C4-2B (cell line): ENCODE measurements around the gene NDRG4.

Experiments
- H3K27ac ChIP-seq: fragments of 450-650 bp; 2 replicates; pipeline ENCODE4 v1.5.1; 2017
- ZFX ChIP-seq: fragments of 450-650 bp; IDR thresholded peaks from 2 replicates; pipeline ENCODE4 v1.6.1; 2017
- TF ChIP-seq, protein P1 (sequence below): fragments of 450-650 bp; conservative IDR thresholded peaks from 2 replicates; pipeline ENCODE4 v1.5.1; 2017; ENCODE audit warnings: mild to moderate bottlenecking

Gene NDRG4

DNA sequence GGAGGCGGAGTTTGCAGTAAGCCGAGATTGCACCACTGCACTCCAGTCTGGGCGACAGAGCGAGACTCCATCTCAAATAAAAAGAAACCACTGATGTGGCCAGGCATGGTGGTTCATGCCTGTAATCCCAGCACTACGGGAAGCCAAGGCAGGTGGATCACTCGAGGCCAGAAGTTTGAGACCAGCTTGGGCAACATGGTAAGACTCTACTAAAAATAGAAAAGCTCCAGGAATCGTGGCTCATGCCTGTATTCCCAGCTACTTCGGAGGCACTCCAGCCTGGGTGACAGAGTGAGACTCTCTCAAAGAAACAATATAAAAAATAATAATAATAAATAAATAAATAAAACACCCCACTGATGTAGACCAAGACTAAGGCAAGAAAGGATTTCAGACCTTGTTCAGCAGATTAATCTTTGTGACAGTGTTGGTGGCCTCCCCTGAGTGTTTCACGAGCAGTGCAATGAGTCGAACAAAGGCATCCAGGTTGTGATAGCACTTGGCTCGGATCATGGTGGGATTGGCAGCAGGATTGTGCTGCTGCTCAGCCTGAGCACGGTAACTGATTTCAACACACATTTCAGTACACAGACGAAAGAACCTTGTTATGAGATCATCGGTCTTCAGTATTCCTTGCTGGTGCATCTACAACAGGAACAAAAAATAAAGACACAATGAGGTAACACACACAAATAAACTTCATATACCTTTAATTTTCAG, 34.0 kb downstream of the NDRG4 start:
- TF ChIP-seq ZFX = no peak
- TF ChIP-seq, protein P1, sequence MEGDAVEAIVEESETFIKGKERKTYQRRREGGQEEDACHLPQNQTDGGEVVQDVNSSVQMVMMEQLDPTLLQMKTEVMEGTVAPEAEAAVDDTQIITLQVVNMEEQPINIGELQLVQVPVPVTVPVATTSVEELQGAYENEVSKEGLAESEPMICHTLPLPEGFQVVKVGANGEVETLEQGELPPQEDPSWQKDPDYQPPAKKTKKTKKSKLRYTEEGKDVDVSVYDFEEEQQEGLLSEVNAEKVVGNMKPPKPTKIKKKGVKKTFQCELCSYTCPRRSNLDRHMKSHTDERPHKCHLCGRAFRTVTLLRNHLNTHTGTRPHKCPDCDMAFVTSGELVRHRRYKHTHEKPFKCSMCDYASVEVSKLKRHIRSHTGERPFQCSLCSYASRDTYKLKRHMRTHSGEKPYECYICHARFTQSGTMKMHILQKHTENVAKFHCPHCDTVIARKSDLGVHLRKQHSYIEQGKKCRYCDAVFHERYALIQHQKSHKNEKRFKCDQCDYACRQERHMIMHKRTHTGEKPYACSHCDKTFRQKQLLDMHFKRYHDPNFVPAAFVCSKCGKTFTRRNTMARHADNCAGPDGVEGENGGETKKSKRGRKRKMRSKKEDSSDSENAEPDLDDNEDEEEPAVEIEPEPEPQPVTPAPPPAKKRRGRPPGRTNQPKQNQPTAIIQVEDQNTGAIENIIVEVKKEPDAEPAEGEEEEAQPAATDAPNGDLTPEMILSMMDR = no peak
- H3K27ac ChIP-seq = no peak overlapping the region

DNA sequence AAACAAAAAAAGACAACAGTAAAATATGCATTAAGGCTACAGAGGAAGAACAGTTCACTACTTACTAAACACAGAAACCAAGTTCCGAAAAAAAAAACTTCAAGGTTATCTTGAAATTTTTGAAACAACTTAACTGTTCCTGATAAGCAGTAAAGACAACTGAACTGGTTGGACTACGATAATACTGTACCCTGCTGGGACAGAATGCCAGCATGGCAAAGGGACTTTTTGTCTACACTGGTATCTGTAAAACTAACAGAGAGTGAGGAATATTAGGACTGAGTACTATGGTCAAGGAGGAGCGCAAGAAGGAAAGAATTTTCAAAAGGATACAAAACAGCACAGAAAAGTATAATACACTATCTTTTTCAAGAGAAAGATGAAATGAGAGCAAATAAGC, 35.2 kb downstream of the NDRG4 start:
- no peak overlapping the region for H3K27ac ChIP-seq
- TF ChIP-seq ZFX = no peak
- TF ChIP-seq, protein P1 = no peak

DNA sequence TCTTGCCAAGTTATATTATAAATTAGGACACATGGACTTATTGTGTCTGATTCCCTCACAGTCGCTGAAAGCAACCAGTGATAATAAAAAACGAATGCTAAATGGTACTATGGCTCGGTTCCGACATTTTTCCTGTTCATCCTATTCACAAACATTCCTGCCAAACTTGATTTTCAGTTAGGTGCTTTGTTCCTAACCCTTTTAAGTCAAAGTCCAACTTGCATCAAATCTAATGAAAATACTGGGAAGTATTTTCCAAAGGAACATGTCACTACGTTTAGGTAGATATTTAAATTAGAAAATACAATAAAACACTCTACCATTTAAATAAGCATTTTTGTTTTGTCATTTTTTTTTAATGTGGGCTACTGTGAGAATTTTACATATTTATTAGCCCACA, 36.3 kb downstream of the NDRG4 start:
- H3K27ac ChIP-seq = no peak overlapping the region
- TF ChIP-seq ZFX = no peak
- TF ChIP-seq, protein P1 = no peak

DNA sequence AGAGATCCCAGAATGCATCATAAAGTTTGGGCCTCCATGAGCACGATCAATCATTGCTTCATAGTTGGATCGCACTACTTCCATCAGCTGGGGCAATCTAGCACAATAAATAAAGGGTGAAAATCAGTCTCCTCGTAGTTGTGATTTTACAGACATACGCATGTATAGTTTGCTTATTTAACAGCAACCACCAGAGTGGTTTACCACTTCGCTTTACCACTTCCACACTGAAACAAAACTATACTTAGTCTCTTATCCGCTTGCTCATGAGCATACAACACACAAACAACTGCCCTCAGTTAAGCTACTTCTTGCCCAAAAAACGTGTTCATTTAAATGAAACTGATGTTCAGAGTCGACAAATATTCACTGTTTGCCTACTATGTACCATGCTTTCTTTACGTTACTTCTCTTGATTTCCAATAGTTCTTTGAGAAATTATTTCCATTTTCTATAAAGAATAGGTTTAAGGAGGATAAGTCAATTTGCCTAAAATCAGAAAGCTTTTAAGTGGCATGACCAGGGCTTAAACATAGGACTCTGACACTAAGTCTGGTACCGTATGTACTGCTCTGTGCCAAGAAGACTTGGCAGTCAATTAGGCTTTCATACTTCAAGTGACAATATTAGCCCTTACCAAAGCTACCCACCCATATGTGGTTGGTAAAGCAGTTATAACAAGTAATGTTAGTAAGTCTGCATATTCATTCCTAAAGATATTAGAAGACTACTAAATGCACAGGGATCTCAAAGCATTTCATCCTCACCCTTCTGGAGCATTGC, 37.4 kb downstream of the NDRG4 start:
- TF ChIP-seq ZFX = no peak
- TF ChIP-seq, protein P1 = no peak
- no peak overlapping the region for H3K27ac ChIP-seq

DNA sequence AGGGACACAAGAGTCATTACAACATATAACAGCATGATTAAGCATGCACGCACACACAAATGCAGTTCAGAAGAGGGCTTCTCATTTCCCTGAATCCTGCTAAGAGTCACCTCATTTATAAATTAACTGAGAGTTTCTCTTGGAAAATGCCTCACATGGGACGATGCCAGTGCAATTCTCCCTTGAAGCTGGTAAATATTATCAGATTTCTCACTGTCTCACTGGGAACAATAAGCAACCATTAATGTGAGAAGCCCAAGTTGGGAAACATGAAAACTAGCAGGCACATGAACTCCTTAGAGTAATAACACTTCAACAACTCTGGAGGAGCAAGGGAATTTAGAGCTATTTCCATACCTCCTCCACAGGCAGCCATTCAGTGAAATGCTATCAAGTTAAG, 41.8 kb downstream of the NDRG4 start:
- no peak for TF ChIP-seq ZFX
- TF ChIP-seq, protein P1 = no peak
- no peak overlapping the region for H3K27ac ChIP-seq

DNA sequence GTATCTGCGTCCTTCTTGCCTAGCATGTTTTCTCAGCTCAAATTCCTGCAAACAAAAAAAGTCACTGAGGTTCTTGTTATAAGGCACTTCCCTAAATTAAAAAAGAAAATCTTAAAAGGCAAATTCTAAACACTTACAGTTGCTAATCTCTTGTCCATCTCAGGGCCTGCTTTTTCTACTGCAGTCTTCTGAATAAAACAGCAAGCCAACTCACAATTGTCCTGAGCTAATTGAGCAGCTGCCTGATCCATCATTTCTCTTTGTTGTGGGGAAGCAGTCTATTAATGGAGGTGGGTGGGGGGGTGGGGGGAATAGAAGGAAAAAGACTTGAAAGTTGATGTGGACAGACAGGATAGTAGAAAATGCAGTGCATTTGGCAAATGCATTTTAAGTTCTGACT, 42.3 kb downstream of the NDRG4 start:
- TF ChIP-seq, protein P1 = no peak
- TF ChIP-seq ZFX = no peak
- H3K27ac ChIP-seq = no peak overlapping the region

DNA sequence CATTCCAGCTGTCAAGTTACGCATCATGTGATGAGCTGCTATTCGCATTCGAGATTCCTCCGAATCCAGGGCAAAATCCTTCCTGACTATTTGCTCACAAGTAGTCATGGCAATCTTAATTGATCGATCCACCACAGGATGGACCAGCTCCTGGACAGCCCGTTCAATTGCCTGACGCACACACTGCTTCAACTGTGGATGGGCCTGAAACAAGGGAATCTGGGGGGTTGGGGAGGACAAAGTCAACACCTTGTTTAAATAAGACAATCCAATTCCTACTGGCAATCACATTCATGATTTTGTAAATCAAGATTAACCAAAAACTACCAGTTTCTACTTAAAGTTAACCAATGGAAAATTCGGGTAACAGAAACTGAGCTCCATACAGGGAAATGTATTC, 43.7 kb downstream of the NDRG4 start:
- TF ChIP-seq, protein P1 = no peak
- TF ChIP-seq ZFX = no peak

More for the DNA sequence above, 43.7 kb downstream of the NDRG4 start:
- H3K27ac ChIP-seq = no peak overlapping the region
